Brain microvascular endothelial cell (primary cell): Measurements from ENCODE around the gene KRT36.

Source experiments
- DNase-seq: peaks from one replicate; pipeline ENCODE4 v3.0.0-alpha.2; 2020
- H3K27ac ChIP-seq: fragments of 250-450 bp; sonication (Bioruptor Pico); 2 replicates; pipeline ENCODE4 v1.5.1; 2020; ENCODE audit warnings: mild to moderate bottlenecking, moderate library complexity
- H3K27me3 ChIP-seq: fragments of 250-450 bp; sonication (Bioruptor Pico); replicated peaks from 2 replicates; pipeline ENCODE4 v1.5.1; 2020; ENCODE audit warnings: mild to moderate bottlenecking
- H3K36me3 ChIP-seq: fragments of 250-450 bp; sonication (Bioruptor Pico); replicated peaks from 2 replicates; pipeline ENCODE4 v1.5.1; 2020; ENCODE audit warnings: mild to moderate bottlenecking
- H3K4me3 ChIP-seq: 2 replicates; pipeline ENCODE4 v1.5.1; 2011; ENCODE audit warnings: low read depth, mild to moderate bottlenecking, control low read depth, low read length, moderate library complexity
- in situ Hi-C: cut with HindIII; loops from 2 replicates; pipeline ENCODE4 v1.10.0; 2017; ENCODE audit warnings: low sequenced_read_pairs, low pct_ligation_motif_present
- TF ChIP-seq, protein P1 (sequence below): IDR thresholded peaks from 2 replicates; pipeline ENCODE4 v1.5.1; 2011; ENCODE audit warnings: low read depth, mild to moderate bottlenecking, moderate library complexity, low read length, control low read depth, inconsistent platforms; ENCODE audit errors: missing control alignments

KRT36 gene

DNA sequence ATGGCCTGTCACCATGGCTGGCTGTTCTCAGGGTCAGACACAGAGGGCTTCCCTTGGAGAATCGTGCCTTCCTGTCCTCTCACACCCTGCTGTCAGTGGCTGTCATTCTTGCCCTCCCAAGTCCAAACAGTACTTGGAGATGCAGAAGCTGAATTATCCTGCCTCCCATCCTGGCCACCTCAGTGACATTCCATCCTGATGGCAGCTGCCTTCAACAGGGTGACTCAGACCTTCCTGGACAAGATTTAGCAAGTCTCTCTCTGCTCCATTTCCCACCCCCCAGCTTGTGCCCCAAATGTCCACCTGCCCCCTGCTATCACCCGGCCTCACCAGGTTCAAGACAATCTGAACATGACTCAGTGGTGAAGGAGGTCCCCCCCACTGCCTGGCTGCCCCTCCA is 4.8 kb upstream of the KRT36 start:
- Histone ChIP-seq H3K4me3 (no peak overlapping the region), H3K27me3 (no peaks in the 10 kb centered on the region), H3K36me3 (no peaks in the 10 kb centered on the region), H3K27ac (no peak overlapping the region)
- TF ChIP-seq, protein P1, sequence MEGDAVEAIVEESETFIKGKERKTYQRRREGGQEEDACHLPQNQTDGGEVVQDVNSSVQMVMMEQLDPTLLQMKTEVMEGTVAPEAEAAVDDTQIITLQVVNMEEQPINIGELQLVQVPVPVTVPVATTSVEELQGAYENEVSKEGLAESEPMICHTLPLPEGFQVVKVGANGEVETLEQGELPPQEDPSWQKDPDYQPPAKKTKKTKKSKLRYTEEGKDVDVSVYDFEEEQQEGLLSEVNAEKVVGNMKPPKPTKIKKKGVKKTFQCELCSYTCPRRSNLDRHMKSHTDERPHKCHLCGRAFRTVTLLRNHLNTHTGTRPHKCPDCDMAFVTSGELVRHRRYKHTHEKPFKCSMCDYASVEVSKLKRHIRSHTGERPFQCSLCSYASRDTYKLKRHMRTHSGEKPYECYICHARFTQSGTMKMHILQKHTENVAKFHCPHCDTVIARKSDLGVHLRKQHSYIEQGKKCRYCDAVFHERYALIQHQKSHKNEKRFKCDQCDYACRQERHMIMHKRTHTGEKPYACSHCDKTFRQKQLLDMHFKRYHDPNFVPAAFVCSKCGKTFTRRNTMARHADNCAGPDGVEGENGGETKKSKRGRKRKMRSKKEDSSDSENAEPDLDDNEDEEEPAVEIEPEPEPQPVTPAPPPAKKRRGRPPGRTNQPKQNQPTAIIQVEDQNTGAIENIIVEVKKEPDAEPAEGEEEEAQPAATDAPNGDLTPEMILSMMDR: no peak
- in situ Hi-C loops: no loop called here
- no peak for DNase-seq

DNA sequence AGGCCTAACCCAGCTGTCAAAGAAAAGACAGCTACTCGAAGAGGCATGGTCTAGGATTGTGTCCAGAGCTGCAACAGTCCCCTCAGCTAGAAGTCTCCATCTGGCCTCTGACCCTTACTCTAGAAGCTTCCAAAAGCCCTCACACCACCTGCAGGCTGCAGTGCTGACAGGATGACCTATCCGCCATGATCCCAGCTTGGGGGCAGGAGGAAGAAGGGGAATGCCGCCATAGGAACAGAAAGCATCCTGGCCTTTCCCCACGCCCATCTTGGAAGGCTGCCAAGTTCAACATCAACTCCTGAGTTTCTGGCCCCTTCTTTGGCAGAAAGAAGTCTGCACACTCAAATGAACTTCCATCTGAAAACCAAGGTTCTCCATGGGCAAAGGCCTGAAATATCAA is 3.1 kb upstream of the KRT36 start:
- Histone ChIP-seq H3K36me3 (no peaks in the 10 kb centered on the region), H3K4me3 (no peak overlapping the region), H3K27me3 (no peaks in the 10 kb centered on the region), H3K27ac (no peak overlapping the region)
- TF ChIP-seq, protein P1: no peak
- in situ Hi-C loops: no loop called here
- peak; percentile 32 for DNase-seq

DNA sequence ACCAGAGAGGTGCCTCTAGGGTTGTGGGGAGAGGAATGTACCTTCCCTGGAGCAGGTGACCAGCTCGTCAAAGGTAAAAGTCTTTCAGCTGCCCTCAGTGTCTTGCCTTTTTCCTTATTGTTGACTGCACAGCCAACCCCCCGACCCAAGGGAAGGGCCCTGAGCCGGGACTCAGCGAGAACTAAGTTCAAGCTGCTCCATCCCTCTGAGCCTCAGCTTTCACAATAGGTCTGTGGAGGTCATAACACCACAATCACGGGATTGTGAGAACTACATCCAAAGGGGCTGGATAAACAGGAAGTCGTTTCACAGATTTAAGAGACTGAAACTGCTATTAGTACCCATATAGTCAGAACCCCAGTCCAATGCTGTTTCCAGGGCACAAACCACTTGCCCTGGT is 2.6 kb upstream of the KRT36 start:
- TF ChIP-seq, protein P1: no peak
- no peaks in the 10 kb centered on the region for H3K36me3 ChIP-seq
- no peak for DNase-seq
- in situ Hi-C loops: no loop called here
- H3K27ac ChIP-seq: no peak overlapping the region
- H3K27me3 ChIP-seq: no peaks in the 10 kb centered on the region
- H3K4me3 ChIP-seq: no peak overlapping the region

DNA sequence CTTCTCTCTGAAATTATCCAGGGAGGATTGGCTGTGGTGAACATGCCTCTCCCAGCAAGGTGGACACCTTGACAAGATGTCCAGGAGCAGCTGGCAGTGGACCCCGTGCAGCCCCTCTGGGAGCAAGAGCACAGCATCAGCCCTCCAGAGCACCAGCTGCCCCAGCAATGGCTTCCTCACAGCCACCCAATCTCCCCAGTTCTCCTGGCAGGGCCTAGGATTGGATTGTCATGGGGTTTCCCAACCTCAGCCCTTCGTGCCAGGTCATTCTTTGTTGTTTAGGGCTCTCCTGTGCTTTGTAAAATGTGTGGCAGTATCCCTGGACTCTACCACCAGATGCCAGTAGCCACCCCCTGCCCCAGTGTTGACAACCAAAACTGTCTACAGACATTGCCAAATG is 1.8 kb upstream of the KRT36 start:
- no peak for DNase-seq
- TF ChIP-seq, protein P1: no peak
- in situ Hi-C loops: no loop called here
- Histone ChIP-seq H3K36me3 (no peaks in the 10 kb centered on the region), H3K27me3 (no peaks in the 10 kb centered on the region), H3K27ac (no peak overlapping the region), H3K4me3 (no peak overlapping the region)

DNA sequence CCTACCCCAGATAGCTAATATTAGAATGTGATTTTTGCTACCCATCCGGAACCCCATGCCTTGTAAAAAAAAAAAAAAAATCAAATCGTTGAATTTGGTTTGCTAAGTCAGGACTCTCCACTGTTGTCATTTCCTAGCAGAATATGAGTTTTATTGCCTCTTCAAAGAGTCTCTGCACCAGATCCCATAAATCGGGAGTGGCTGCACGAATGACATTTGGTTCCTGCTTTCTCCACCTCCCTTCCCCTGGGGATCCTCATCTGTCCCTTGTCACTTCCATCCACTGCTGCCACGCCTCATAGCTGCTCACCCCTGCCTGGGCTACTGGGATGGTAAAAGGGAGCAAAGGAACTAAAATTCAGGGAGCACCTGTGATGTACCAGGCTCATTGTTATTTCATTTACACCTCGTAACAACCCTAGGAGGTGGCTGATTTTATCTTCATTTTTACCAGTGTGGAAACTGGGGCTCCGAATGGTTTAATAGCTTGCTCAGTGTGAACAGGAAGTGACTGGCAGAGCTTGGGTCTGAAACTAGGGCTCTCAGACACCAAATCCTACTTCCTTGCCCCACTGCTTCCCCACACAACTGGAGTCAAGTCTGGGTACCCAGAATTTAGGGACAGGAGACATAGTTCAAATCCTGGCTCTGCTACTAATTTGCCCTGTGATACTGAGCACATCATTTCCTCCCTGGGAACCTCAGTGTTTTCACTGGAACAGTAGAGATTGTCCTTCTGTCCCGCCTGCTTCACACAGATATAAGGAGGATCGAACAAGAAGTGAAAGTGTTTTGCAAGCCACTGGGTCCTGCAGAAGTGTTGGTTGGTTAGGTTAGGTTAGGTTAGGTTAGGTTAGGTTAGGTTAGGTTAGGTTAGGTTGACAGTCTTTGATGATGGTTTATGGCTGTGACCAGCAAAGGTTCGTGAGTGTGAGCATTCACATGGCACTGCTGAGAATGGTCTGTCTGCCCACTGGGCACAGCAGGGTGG is 585 bp upstream of the KRT36 start:
- no peaks in the 10 kb centered on the region for H3K36me3 ChIP-seq
- no peak overlapping the region for H3K4me3 ChIP-seq
- in situ Hi-C loops: no loop called here
- no peaks in the 10 kb centered on the region for H3K27me3 ChIP-seq
- DNase-seq: no peak
- no peak overlapping the region for H3K27ac ChIP-seq
- TF ChIP-seq, protein P1: no peak
